DMS 273 treated with DMSO at 0.1 percent for 48 hours (cell line): ENCODE results near the gene DUSP8.

Source experiments
- DNase-seq: peaks from one replicate; lab custom pipeline; 2025; lab: John Stamatoyannopoulos, UW

The DUSP8 gene

GRCh38 chr11:1553808-1554594, 18.1 kb downstream of the DUSP8 start:
- no peak for DNase-seq

- DNase-seq = no peak
Measured at GRCh38 chr11:1549338-1550330, 22.4 kb downstream of the DUSP8 start.

GRCh38 chr11:1548221-1549070, 23.6 kb downstream of the DUSP8 start:
- no peak for DNase-seq

GRCh38 chr11:1547467-1548098, 24.5 kb downstream of the DUSP8 start:
- no peak for DNase-seq

- DNase-seq = no peak
Measured at GRCh38 chr11:1546536-1547466, 25.3 kb downstream of the DUSP8 start.

GRCh38 chr11:1546077-1546535, 26.0 kb downstream of the DUSP8 start:
- no peak for DNase-seq

- DNase-seq = no peak
Measured at GRCh38 chr11:1545432-1545831, 26.6 kb downstream of the DUSP8 start.

- DNase-seq = no peak
Measured at GRCh38 chr11:1544536-1544935, 27.5 kb downstream of the DUSP8 start.

GRCh38 chr11:1543606-1544263, 28.3 kb downstream of the DUSP8 start:
- DNase-seq = no peak

- DNase-seq = no peak
Measured at GRCh38 chr11:1542267-1542666, 29.8 kb downstream of the DUSP8 start.

- DNase-seq = no peak
Measured at GRCh38 chr11:1541474-1542204, 30.4 kb downstream of the DUSP8 start.

GRCh38 chr11:1540074-1540473, 32.0 kb downstream of the DUSP8 start:
- no peak for DNase-seq

- no peak for DNase-seq
Measured at GRCh38 chr11:1538153-1538552, 33.9 kb downstream of the DUSP8 start.

- DNase-seq = no peak
Measured at GRCh38 chr11:1536065-1536843, 35.8 kb downstream of the DUSP8 start.

GRCh38 chr11:1534682-1535081, 37.4 kb downstream of the DUSP8 start:
- no peak for DNase-seq

- DNase-seq = no peak
Measured at GRCh38 chr11:1534171-1534570, 37.9 kb downstream of the DUSP8 start.

- no peak for DNase-seq
Measured at GRCh38 chr11:1533342-1533725, 38.7 kb downstream of the DUSP8 start.

- no peak for DNase-seq
Measured at GRCh38 chr11:1532606-1533341, 39.3 kb downstream of the DUSP8 start.
